Mammary microvascular endothelial cell (primary cell): ENCODE measurements around the gene LRRC56. TPM values are rescaled to one million over a fixed set of nuclear protein-coding genes. Genes with fewer than 3 reads are reported as not detected.

Source experiments
- total RNA-seq: library from RNA; depleted of rRNA; stranded (reverse); fragments of >200 nt; gene quantifications from 2 replicates; pipeline ENCODE4 v1.2.3, GENCODE V29; 2015

Gene LRRC56
- total RNA-seq: 0.05 and 0.73 TPM in 2 replicates

GRCh38 chr11:536841-537621 lies at the start of gene LRRC56:
LRRC56 (plus strand) TSS chr11:537527; CDS start chr11:540685, 3,158 bp downstream.

GRCh38 chr11:506995-507726 lies 30.2 kb upstream of the LRRC56 start, which contains the start of gene RNH1:
RNH1 (minus strand) TSS chr11:507242; CDS start chr11:502162, 5,080 bp downstream.

GRCh38 chr11:535519-536454 lies 1.5 kb upstream of the LRRC56 start, which contains the start of gene HRAS:
HRAS (minus strand) TSS chr11:535576.

GRCh38 chr11:560305-561147 lies 23.2 kb downstream of the LRRC56 start, which contains the start of the genes LMNTD2 and RASSF7:
LMNTD2 (minus strand) TSS chr11:560738; CDS start chr11:560716, 22 bp downstream.
RASSF7 (plus strand) TSS chr11:560970; CDS start chr11:561769, 799 bp downstream.

GRCh38 chr11:575996-576768 lies 38.9 kb downstream of the LRRC56 start, which contains the start of gene PHRF1:
PHRF1 (plus strand) TSS chr11:576470; CDS start chr11:581513, 5,043 bp downstream.

Other genes starting within 250 kb of the LRRC56 start
- 7.1 and 8.0 TPM in 2 replicates for gene PGGHG, start 248.4 kb upstream of the LRRC56 start, total RNA-seq
- gene IFITM5, start 238.0 kb upstream of the LRRC56 start, total RNA-seq: not detected in 2 replicates
- 230 and 259 TPM in 2 replicates for gene IFITM2, start 229.7 kb upstream of the LRRC56 start, total RNA-seq
- gene IFITM1, start 223.5 kb upstream of the LRRC56 start, total RNA-seq: 47.6 and 56.4 TPM in 2 replicates
- gene IFITM3, start 216.7 kb upstream of the LRRC56 start, total RNA-seq: 288 and 289 TPM in 2 replicates
- gene B4GALNT4, start 168.0 kb upstream of the LRRC56 start, total RNA-seq: 0.05 TPM in 1 of 2 replicates, not detected in the other
- 1.6 and 2.6 TPM in 2 replicates for gene PKP3, start 143.3 kb upstream of the LRRC56 start, total RNA-seq
- 48.3 and 58.3 TPM in 2 replicates for gene SIGIRR, start 122.5 kb upstream of the LRRC56 start, total RNA-seq
- 0.20 and 0.89 TPM in 2 replicates for gene ANO9, start 95.5 kb upstream of the LRRC56 start, total RNA-seq
- 33.6 and 52.3 TPM in 2 replicates for gene PTDSS2, start 87.2 kb upstream of the LRRC56 start, total RNA-seq
- gene RNH1, start 30.3 kb upstream of the LRRC56 start, total RNA-seq: 308 and 315 TPM in 2 replicates
- 102 and 109 TPM in 2 replicates for gene HRAS, start 2.0 kb upstream of the LRRC56 start, total RNA-seq
- 0.05 and 0.20 TPM in 2 replicates for gene LMNTD2, start 23.2 kb downstream of the LRRC56 start, total RNA-seq
- 10.8 and 12.0 TPM in 2 replicates for gene RASSF7, start 23.4 kb downstream of the LRRC56 start, total RNA-seq
- gene PHRF1, start 38.9 kb downstream of the LRRC56 start, total RNA-seq: 20.1 and 25.4 TPM in 2 replicates
- gene IRF7, start 78.4 kb downstream of the LRRC56 start, total RNA-seq: 76.0 and 84.2 TPM in 2 replicates
- not detected in 2 replicates for gene CDHR5, start 87.4 kb downstream of the LRRC56 start, total RNA-seq
- not detected in 2 replicates for gene SCT, start 89.7 kb downstream of the LRRC56 start, total RNA-seq
- not detected in 2 replicates for gene DRD4, start 99.7 kb downstream of the LRRC56 start, total RNA-seq
- 23.1 and 27.8 TPM in 2 replicates for gene DEAF1, start 157.7 kb downstream of the LRRC56 start, total RNA-seq
- gene TMEM80, start 158.3 kb downstream of the LRRC56 start, total RNA-seq: 16.9 and 17.5 TPM in 2 replicates
- gene EPS8L2, start 168.7 kb downstream of the LRRC56 start, total RNA-seq: 6.7 and 7.3 TPM in 2 replicates
- 228 TPM in 2 replicates for gene TALDO1, start 209.9 kb downstream of the LRRC56 start, total RNA-seq
- gene GATD1, start 240.0 kb downstream of the LRRC56 start, total RNA-seq: 29.4 and 33.0 TPM in 2 replicates